Posterior vena cava (tissue), 2 donors: ENCODE measurements around the gene UFC1. TPM values are rescaled to one million over a fixed set of nuclear protein-coding genes. Genes with fewer than 3 reads are reported as not detected.

Experiments used
- DNase-seq: peaks from one replicate; pipeline ENCODE4 v3.0.0-alpha.2; 2020; ENCODE audit warnings: low spot score
- intact Hi-C, 2 donors: fragments of 100-400 bp; cut with DNase I; formaldehyde crosslinking; loops; one replicate each; pipeline versions ENCODE4 v1.14.1 to v1.14.2; 2022 to 2023
- total RNA-seq, 2 donors: library from RNA; stranded (reverse); fragmentation: NEBNext Ultra II Directional; extraction: Animal tissue kit (Norgen Biotek cat#: 25700); gene quantifications; one replicate each; pipeline ENCODE4 v1.2.1, GENCODE V29; 2021
- donor health status: DM: yes; HTN: yes; CAD: no.
- donor health status: DM: yes; HTN: yes; CAD: no.

Gene UFC1
- total RNA-seq, 2 donors from 2014 or later = 54.8 to 63.0 TPM

GRCh38 chr1:161185732-161186311 is 32.0 kb downstream of the UFC1 start:
- peak; percentile 15 for DNase-seq
- intact Hi-C loops = no loop called here

GRCh38 chr1:161187311-161187710 is 33.5 kb downstream of the UFC1 start:
- intact Hi-C loops = no loop called here
- peak; percentile 50 for DNase-seq

GRCh38 chr1:161188381-161188780 is 34.6 kb downstream of the UFC1 start:
- no peak for DNase-seq
- intact Hi-C loops = no loop called here

- intact Hi-C loops = no loop called here
- peak; percentile 52 for DNase-seq
Observed at GRCh38 chr1:161189036-161189435, 35.3 kb downstream of the UFC1 start.

- intact Hi-C loops = loop anchor here (5.0 to 10.0 kb wide), 2 partner anchors 194 to 776 kb away; no protein-coding TSS in a partner anchor
- peak; percentile 73 for DNase-seq
Observed at GRCh38 chr1:161190962-161191521, 37.3 kb downstream of the UFC1 start.

- DNase-seq = peak; percentile 59
Observed at GRCh38 chr1:161191971-161192370, 38.2 kb downstream of the UFC1 start.

GRCh38 chr1:161192476-161193465 is 39.0 kb downstream of the UFC1 start:
- DNase-seq = peak; percentile 84

More at GRCh38 chr1:161191971-161192370, 38.2 kb downstream of the UFC1 start:
- intact Hi-C loops = loop anchor here (5.0 to 10.0 kb wide), 2 partner anchors 193 to 775 kb away; no protein-coding TSS in a partner anchor

GRCh38 chr1:161193561-161194235 is 39.9 kb downstream of the UFC1 start:
- peak; percentile 84 for DNase-seq
- intact Hi-C loops = loop anchor here (5.0 to 10.0 kb wide), 2 partner anchors 191 to 774 kb away; no protein-coding TSS in a partner anchor

More at GRCh38 chr1:161192476-161193465, 39.0 kb downstream of the UFC1 start:
- intact Hi-C loops = loop anchor here (5.0 to 10.0 kb wide), 2 partner anchors 192 to 775 kb away; no protein-coding TSS in a partner anchor

GRCh38 chr1:161195171-161195570 is 41.4 kb downstream of the UFC1 start:
- intact Hi-C loops = loop anchor here in 1 of 2 donors (10.0 kb wide), 1 partner anchor 190 kb away; no protein-coding TSS in a partner anchor

GRCh38 chr1:161196111-161196510 is 42.3 kb downstream of the UFC1 start:
- intact Hi-C loops = loop anchor here in 1 of 2 donors (10.0 kb wide), 1 partner anchor 189 kb away; no protein-coding TSS in a partner anchor
- DNase-seq = peak; percentile 64

More at GRCh38 chr1:161195171-161195570, 41.4 kb downstream of the UFC1 start:
- DNase-seq = peak; percentile 15

- peak; percentile 91 for DNase-seq
- intact Hi-C loops = loop anchor here in 1 of 2 donors (10.0 kb wide), 1 partner anchor 188 kb away; no protein-coding TSS in a partner anchor
Observed at GRCh38 chr1:161196521-161197451, 43.0 kb downstream of the UFC1 start.

GRCh38 chr1:161197560-161198193 is 43.9 kb downstream of the UFC1 start:
- peak; percentile 76 for DNase-seq
- intact Hi-C loops = loop anchor here in 1 of 2 donors (10.0 kb wide), 1 partner anchor 187 kb away; no protein-coding TSS in a partner anchor

- DNase-seq = peak; percentile 86
- intact Hi-C loops = loop anchor here in 1 of 2 donors (10.0 kb wide), 1 partner anchor 186 kb away; no protein-coding TSS in a partner anchor
Observed at GRCh38 chr1:161198194-161198896, 44.6 kb downstream of the UFC1 start.

GRCh38 chr1:161198897-161199431 is 45.2 kb downstream of the UFC1 start, which contains the start of gene ADAMTS4:
TSS of gene ADAMTS4 (minus strand) at chr1:161199054. CDS start at chr1:161198627, 427 bp downstream.
- intact Hi-C loops = loop anchor here in 1 of 2 donors (10.0 kb wide), 1 partner anchor 186 kb away; no protein-coding TSS in a partner anchor
- DNase-seq = peak; percentile 93

GRCh38 chr1:161199506-161200139 is 45.8 kb downstream of the UFC1 start:
- intact Hi-C loops = loop anchor here in 1 of 2 donors (10.0 kb wide), 1 partner anchor 185 kb away; no protein-coding TSS in a partner anchor
- peak; percentile 67 for DNase-seq
